ENCODE measurements around the gene JDP2. TPM values are rescaled to one million over a fixed set of nuclear protein-coding genes. Genes with fewer than 3 reads are reported as not detected.

The JDP2 gene
- polyA plus RNA-seq, 1 of the 3 experiments (the other 2 are of a cell fraction): 22.3 TPM

DNA sequence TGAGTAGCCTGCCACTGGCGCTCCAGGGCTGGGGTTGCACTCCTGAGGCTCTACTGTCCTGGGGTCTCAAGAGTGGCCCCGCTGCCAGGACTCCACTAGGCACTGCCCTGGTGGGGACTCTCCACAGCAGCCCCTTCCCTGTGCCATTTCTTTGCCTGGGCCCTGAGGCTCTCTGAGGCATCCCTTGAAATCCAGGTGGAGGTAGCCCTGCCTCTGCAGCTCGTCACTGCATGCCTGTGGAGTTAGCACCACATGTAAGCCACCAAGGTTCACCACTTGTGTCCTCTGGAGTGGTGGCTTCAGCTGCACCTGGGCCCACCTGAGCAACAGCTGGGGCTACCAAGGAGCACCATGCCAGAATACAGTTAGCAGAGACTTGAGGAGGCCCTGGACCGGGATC, 54.5 kb downstream of the JDP2 start:
- Histone ChIP-seq H4K20me1 (ENCODE audit: insufficient read depth) (no peaks in the 10 kb centered on the region), H3K36me3 (replicated peaks in 1 of 2; ENCODE audit: control insufficient read depth in 1 of 2, insufficient read depth in 2 of 2, low read length in 1 of 2) (no peaks in the 10 kb centered on the region), H3K9me3 (no peaks in the 10 kb centered on the region), H3F3A (replicated peaks; ENCODE audit: insufficient read depth) (no peaks in the 10 kb centered on the region), H3K27me3 (ENCODE audit: insufficient read depth) (no peaks in the 10 kb centered on the region), H3K79me2 (ENCODE audit: insufficient read depth) (no peaks in the 10 kb centered on the region), H3K4me1 (ENCODE audit: control insufficient read depth in 1 of 2, insufficient read depth in 2 of 2, low read depth in 1 of 2, low read length in 1 of 2) (no peaks in the 10 kb centered on the region), H3K9me2 (no peaks in the 10 kb centered on the region), H3K4me3 (ENCODE audit: low read depth in 2 of 2, low read length in 1 of 2) (no peak overlapping the region), H3K4me2 (no peak overlapping the region), H3K9ac (no peak overlapping the region), H3K27ac (ENCODE audit: low read depth in 2 of 2, low read length in 1 of 2) (no peak overlapping the region), H2AFZ (ENCODE audit: low read depth) (no peak overlapping the region)
- CTCF ChIA-PET: interaction anchor here (0.7 to 1.1 kb wide), 4 partner anchors 81 to 179 kb away, joined by 3 to 4 read pairs (median 3); no protein-coding TSS in a partner anchor
- POLR2A ChIA-PET: no interaction called here
- 40% methylated on average over 3 of the region's 4 CpGs for WGBS (ENCODE audit: low lambda C conversion rate)
- TF ChIP-seq YY1 (IDR thresholded peaks at IDR 0.05; ENCODE audit: low read depth) (no peak), FOXM1 (IDR thresholded peaks at IDR 0.05; ENCODE audit: low read depth) (no peak), CHD2 (IDR thresholded peaks at IDR 0.05; ENCODE audit: low read length, partially characterized antibody) (no peak), RCOR1 (IDR thresholded peaks at IDR 0.05; ENCODE audit: low read length) (no peak), SMC3 (IDR thresholded peaks at IDR 0.05; ENCODE audit: low read depth, low read length) (no peak), EZH2phosphoT487 (IDR thresholded peaks at IDR 0.05; ENCODE audit: borderline replicate concordance, low read depth) (no peak), TAF1 (IDR thresholded peaks at IDR 0.05; ENCODE audit: borderline replicate concordance, low read depth, low read length) (no peak), JUND (IDR thresholded peaks at IDR 0.05) (no peak), MEF2A (IDR thresholded peaks at IDR 0.05; ENCODE audit: borderline replicate concordance, low read depth) (no peak), ELF1 (IDR thresholded peaks at IDR 0.05) (no peak), NRF1 (IDR thresholded peaks at IDR 0.05; ENCODE audit: low read depth, low read length) (no peak), NFIC (IDR thresholded peaks at IDR 0.05; ENCODE audit: borderline replicate concordance) (no peak), RFX5 (IDR thresholded peaks at IDR 0.05; ENCODE audit: low read length) (no peak), TCF12 (IDR thresholded peaks at IDR 0.05) (no peak), POLR2AphosphoS5 (IDR thresholded peaks at IDR 0.05; ENCODE audit: low read depth, low read length) (no peak)
- TF ChIP-seq, protein P1, sequence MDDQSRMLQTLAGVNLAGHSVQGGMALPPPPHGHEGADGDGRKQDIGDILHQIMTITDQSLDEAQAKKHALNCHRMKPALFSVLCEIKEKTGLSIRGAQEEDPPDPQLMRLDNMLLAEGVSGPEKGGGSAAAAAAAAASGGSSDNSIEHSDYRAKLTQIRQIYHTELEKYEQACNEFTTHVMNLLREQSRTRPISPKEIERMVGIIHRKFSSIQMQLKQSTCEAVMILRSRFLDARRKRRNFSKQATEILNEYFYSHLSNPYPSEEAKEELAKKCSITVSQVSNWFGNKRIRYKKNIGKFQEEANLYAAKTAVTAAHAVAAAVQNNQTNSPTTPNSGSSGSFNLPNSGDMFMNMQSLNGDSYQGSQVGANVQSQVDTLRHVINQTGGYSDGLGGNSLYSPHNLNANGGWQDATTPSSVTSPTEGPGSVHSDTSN (IDR thresholded peaks at IDR 0.05): no peak
- TF ChIP-seq, protein P2, sequence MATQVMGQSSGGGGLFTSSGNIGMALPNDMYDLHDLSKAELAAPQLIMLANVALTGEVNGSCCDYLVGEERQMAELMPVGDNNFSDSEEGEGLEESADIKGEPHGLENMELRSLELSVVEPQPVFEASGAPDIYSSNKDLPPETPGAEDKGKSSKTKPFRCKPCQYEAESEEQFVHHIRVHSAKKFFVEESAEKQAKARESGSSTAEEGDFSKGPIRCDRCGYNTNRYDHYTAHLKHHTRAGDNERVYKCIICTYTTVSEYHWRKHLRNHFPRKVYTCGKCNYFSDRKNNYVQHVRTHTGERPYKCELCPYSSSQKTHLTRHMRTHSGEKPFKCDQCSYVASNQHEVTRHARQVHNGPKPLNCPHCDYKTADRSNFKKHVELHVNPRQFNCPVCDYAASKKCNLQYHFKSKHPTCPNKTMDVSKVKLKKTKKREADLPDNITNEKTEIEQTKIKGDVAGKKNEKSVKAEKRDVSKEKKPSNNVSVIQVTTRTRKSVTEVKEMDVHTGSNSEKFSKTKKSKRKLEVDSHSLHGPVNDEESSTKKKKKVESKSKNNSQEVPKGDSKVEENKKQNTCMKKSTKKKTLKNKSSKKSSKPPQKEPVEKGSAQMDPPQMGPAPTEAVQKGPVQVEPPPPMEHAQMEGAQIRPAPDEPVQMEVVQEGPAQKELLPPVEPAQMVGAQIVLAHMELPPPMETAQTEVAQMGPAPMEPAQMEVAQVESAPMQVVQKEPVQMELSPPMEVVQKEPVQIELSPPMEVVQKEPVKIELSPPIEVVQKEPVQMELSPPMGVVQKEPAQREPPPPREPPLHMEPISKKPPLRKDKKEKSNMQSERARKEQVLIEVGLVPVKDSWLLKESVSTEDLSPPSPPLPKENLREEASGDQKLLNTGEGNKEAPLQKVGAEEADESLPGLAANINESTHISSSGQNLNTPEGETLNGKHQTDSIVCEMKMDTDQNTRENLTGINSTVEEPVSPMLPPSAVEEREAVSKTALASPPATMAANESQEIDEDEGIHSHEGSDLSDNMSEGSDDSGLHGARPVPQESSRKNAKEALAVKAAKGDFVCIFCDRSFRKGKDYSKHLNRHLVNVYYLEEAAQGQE (IDR thresholded peaks at IDR 0.05; ENCODE audit: low read depth, low read length): no peak
- TF ChIP-seq, protein P3, sequence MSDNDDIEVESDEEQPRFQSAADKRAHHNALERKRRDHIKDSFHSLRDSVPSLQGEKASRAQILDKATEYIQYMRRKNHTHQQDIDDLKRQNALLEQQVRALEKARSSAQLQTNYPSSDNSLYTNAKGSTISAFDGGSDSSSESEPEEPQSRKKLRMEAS (IDR thresholded peaks at IDR 0.05; ENCODE audit: low read depth): no peak
- TF ChIP-seq, protein P4, sequence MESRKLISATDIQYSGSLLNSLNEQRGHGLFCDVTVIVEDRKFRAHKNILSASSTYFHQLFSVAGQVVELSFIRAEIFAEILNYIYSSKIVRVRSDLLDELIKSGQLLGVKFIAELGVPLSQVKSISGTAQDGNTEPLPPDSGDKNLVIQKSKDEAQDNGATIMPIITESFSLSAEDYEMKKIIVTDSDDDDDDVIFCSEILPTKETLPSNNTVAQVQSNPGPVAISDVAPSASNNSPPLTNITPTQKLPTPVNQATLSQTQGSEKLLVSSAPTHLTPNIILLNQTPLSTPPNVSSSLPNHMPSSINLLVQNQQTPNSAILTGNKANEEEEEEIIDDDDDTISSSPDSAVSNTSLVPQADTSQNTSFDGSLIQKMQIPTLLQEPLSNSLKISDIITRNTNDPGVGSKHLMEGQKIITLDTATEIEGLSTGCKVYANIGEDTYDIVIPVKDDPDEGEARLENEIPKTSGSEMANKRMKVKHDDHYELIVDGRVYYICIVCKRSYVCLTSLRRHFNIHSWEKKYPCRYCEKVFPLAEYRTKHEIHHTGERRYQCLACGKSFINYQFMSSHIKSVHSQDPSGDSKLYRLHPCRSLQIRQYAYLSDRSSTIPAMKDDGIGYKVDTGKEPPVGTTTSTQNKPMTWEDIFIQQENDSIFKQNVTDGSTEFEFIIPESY (IDR thresholded peaks at IDR 0.05; ENCODE audit: borderline replicate concordance, low read depth): no peak
- no peak for DNase-seq

All from SK-N-SH (cell line).